HEK293 (cell line): Measurements from ENCODE around the gene ANKRD35.

ENCODE experiments used
- CTCF ChIA-PET: fragments of 350-600 bp; formaldehyde crosslinking; extraction: SDS; loops from one replicate; lab custom pipeline; 2021; ENCODE audit warnings: antibody characterized with exemption; lab: Yijun Ruan, JAX
- POLR2A ChIA-PET: fragments of 300-600 bp; formaldehyde crosslinking; extraction: SDS; loops from one replicate; lab custom pipeline; 2020; ENCODE audit warnings: antibody characterized with exemption, inconsistent platforms; lab: Yijun Ruan, JAX
- H3K27ac ChIP-seq: fragments of 200-500 bp; sonication (Bioruptor generic); 2 replicates; pipeline ENCODE4 v1.5.1; 2014; ENCODE audit warnings: low read depth, low read length, control low read depth, inconsistent platforms; ENCODE audit errors: extremely low read depth
- H3K36me3 ChIP-seq, 2 experiments: fragments of 200-500 bp in 1 of 2; sonication (Bioruptor generic) in 1 of 2; 1 replicate in 1 of 2; 2 replicates in 1 of 2; pipeline ENCODE4 v1.5.1; 2014 to 2017; ENCODE audit warnings: inconsistent platforms in 2 of 2, low read length in 2 of 2; ENCODE audit not compliant: control insufficient read depth in 2 of 2, insufficient read depth in 1 of 2
- H3K4me1 ChIP-seq: fragments of 200-500 bp; sonication (Bioruptor generic); 2 replicates; pipeline ENCODE4 v1.5.1; 2014; ENCODE audit warnings: mild to moderate bottlenecking, low read length, inconsistent platforms; ENCODE audit not compliant: control insufficient read depth, insufficient read depth
- H3K4me3 ChIP-seq: 2 replicates; pipeline ENCODE4 v1.5.1; 2011; ENCODE audit warnings: low read depth, mild to moderate bottlenecking, control low read depth, low read length, moderate library complexity
- H3K9me3 ChIP-seq: fragments of 200-500 bp; sonication (Bioruptor generic); 2 replicates; pipeline ENCODE4 v1.5.1; 2014; ENCODE audit warnings: low read depth, low read length, inconsistent platforms; ENCODE audit not compliant: control insufficient read depth, insufficient read depth
- CTCF ChIP-seq: fragments of 450-650 bp; formaldehyde crosslinking; IDR thresholded peaks from 2 replicates; pipeline ENCODE4 v1.5.1; 2016; ENCODE audit warnings: missing biosample characterization, missing genetic modification characterization
- GLI4 ChIP-seq: fragments of 450-650 bp; formaldehyde crosslinking; IDR thresholded peaks from 2 replicates; pipeline ENCODE4 v1.5.1; 2016; ENCODE audit warnings: missing biosample characterization, missing genetic modification characterization
- PRDM4 ChIP-seq: fragments of 450-650 bp; formaldehyde crosslinking; IDR thresholded peaks from 2 replicates; pipeline ENCODE4 v1.5.1; 2017; ENCODE audit warnings: missing biosample characterization, missing genetic modification characterization
- ZFP41 ChIP-seq: fragments of 450-650 bp; formaldehyde crosslinking; IDR thresholded peaks from 2 replicates; pipeline ENCODE4 v1.5.1; 2016; ENCODE audit warnings: missing biosample characterization, missing genetic modification characterization, borderline replicate concordance
- ZNF155 ChIP-seq: fragments of 450-650 bp; formaldehyde crosslinking; IDR thresholded peaks from 2 replicates; pipeline ENCODE4 v1.5.1; 2016; ENCODE audit warnings: missing biosample characterization, missing genetic modification characterization
- ZNF280D ChIP-seq: fragments of 450-650 bp; formaldehyde crosslinking; IDR thresholded peaks from 2 replicates; pipeline ENCODE4 v1.5.1; 2016; ENCODE audit warnings: missing biosample characterization, missing genetic modification characterization
- ZNF341 ChIP-seq: fragments of 450-650 bp; formaldehyde crosslinking; IDR thresholded peaks from 2 replicates; pipeline ENCODE4; 2016; ENCODE audit warnings: low read depth, missing biosample characterization, missing genetic modification characterization
- ZNF354C ChIP-seq: fragments of 450-650 bp; formaldehyde crosslinking; IDR thresholded peaks from 2 replicates; pipeline ENCODE4 v1.5.1; 2016; ENCODE audit warnings: missing biosample characterization, missing genetic modification characterization, low read depth, borderline replicate concordance
- ZNF596 ChIP-seq: fragments of 450-650 bp; IDR thresholded peaks from 2 replicates; pipeline ENCODE4 v1.5.0; 2018; ENCODE audit warnings: missing biosample characterization, mild to moderate bottlenecking, missing genetic modification characterization, moderate library complexity
- ZNF600 ChIP-seq: fragments of 450-650 bp; formaldehyde crosslinking; IDR thresholded peaks from 2 replicates; pipeline ENCODE4 v1.5.1; 2016; ENCODE audit warnings: missing biosample characterization, missing genetic modification characterization
- TF ChIP-seq, protein P1 (sequence below): fragments of 450-650 bp; formaldehyde crosslinking; IDR thresholded peaks from 2 replicates; pipeline ENCODE4 v1.5.1; 2016; ENCODE audit warnings: missing biosample characterization, missing genetic modification characterization
- TF ChIP-seq, protein P2 (sequence below): fragments of 450-650 bp; formaldehyde crosslinking; conservative IDR thresholded peaks from 2 replicates; pipeline ENCODE4 v1.5.1; 2016; ENCODE audit warnings: low read depth, missing biosample characterization, missing genetic modification characterization
- TF ChIP-seq, protein P3 (sequence below): fragments of 450-650 bp; formaldehyde crosslinking; IDR thresholded peaks from 2 replicates; pipeline ENCODE4 v1.5.1; 2016; ENCODE audit warnings: missing biosample characterization, missing genetic modification characterization
- TF ChIP-seq, protein P4 (sequence below): fragments of 450-650 bp; formaldehyde crosslinking; IDR thresholded peaks from 2 replicates; pipeline ENCODE4 v1.5.1; 2016; ENCODE audit warnings: missing biosample characterization, missing genetic modification characterization

ANKRD35 gene

GRCh38 chr1:145918992-145919939 lies 33.6 kb upstream of the ANKRD35 start (continued):
- peak; percentile 7; the same call in 1 of the 2 replicates for TF ChIP-seq CTCF (tag by site-specific recombination)
- peak; percentile 88 for TF ChIP-seq ZNF600 (tag by site-specific recombination)

DNA sequence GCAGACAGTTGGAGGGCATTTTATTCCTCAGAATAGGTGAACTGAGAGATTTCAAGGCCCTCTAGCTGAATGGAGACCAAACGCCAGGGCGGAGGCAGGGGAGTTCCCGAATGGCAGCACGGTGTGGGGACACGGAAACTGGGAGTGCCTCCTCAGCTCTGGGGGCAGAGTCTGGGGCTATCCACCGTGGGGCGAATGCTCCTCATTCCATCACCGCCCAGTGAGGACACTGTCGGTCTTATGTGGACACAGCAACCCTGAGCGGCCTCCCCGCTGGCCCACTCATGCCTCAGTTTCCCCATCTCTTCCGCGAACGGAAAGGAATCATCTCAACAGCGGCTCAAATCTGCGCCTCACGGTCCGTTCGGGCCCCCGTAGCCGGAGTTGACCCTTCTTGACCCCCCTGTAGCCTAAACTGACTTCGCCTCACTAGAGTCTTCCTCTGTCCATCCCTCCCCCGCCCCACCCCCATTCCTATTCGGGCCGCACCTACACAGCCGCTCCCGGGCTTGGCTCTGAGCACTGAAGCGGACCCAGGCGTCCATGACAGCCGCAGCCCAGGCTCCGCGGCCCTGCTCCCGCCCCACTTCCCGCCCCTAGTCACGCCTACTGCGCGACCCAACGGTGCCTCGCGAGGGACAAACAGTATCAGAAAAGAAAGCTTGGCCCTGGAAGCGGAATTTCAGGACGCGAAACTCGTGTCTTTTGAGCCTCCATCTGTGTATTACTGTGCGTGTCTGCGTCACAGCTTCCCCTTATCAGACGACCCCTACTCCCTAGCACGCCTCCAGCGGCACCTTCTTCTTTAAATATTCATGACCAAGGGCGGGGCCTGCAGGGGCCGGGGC lies 32.7 kb upstream of the ANKRD35 start, which contains the start of gene PEX11B:
PEX11B (minus strand) TSS at position 574 of the 848 bp plus-strand sequence; CDS start at position 545, 29 bp downstream.
- POLR2A ChIA-PET, result interaction anchor here (0.5 to 1.8 kb wide), 5 partner anchors 9 to 61 kb away, joined by 3 to 15 read pairs (median 4); partner anchors contain the start of genes LIX1L and RBM8A
- H3K27ac ChIP-seq, result peak within 1 kb of the TSS; percentile 28; the same call in 1 of the 2 replicates
- CTCF ChIA-PET, result interaction anchor here (1.0 to 1.4 kb wide), 4 partner anchors 9 to 94 kb away, joined by 3 to 6 read pairs (median 4); partner anchors contain the start of gene ITGA10
- TF ChIP-seq, protein P1, sequence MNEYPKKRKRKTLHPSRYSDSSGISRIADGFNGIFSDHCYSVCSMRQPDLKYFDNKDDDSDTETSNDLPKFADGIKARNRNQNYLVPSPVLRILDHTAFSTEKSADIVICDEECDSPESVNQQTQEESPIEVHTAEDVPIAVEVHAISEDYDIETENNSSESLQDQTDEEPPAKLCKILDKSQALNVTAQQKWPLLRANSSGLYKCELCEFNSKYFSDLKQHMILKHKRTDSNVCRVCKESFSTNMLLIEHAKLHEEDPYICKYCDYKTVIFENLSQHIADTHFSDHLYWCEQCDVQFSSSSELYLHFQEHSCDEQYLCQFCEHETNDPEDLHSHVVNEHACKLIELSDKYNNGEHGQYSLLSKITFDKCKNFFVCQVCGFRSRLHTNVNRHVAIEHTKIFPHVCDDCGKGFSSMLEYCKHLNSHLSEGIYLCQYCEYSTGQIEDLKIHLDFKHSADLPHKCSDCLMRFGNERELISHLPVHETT, result 0 out of 2 replicates have a peak, but pooled peaks have one; percentile 65
- TF ChIP-seq GLI4 (tag by site-specific recombination) (0 out of 2 replicates have a peak, but pooled peaks have one; percentile 31), ZNF155 (tag by site-specific recombination) (no peak), ZFP41 (tag by site-specific recombination) (no peak), PRDM4 (0 out of 2 replicates have a peak, but pooled peaks have one; percentile 36), ZNF354C (tag by site-specific recombination) (no peak), ZNF596 (no peak), ZNF280D (tag by site-specific recombination) (no peak), ZNF600 (tag by site-specific recombination) (no peak), ZNF341 (no peak)
- TF ChIP-seq, protein P2, sequence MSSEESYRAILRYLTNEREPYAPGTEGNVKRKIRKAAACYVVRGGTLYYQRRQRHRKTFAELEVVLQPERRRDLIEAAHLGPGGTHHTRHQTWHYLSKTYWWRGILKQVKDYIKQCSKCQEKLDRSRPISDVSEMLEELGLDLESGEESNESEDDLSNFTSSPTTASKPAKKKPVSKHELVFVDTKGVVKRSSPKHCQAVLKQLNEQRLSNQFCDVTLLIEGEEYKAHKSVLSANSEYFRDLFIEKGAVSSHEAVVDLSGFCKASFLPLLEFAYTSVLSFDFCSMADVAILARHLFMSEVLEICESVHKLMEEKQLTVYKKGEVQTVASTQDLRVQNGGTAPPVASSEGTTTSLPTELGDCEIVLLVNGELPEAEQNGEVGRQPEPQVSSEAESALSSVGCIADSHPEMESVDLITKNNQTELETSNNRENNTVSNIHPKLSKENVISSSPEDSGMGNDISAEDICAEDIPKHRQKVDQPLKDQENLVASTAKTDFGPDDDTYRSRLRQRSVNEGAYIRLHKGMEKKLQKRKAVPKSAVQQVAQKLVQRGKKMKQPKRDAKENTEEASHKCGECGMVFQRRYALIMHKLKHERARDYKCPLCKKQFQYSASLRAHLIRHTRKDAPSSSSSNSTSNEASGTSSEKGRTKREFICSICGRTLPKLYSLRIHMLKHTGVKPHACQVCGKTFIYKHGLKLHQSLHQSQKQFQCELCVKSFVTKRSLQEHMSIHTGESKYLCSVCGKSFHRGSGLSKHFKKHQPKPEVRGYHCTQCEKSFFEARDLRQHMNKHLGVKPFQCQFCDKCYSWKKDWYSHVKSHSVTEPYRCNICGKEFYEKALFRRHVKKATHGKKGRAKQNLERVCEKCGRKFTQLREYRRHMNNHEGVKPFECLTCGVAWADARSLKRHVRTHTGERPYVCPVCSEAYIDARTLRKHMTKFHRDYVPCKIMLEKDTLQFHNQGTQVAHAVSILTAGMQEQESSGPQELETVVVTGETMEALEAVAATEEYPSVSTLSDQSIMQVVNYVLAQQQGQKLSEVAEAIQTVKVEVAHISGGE (tag by site-specific recombination), result 0 out of 2 replicates have a peak, but pooled peaks have one; percentile 8
- TF ChIP-seq, protein P3, sequence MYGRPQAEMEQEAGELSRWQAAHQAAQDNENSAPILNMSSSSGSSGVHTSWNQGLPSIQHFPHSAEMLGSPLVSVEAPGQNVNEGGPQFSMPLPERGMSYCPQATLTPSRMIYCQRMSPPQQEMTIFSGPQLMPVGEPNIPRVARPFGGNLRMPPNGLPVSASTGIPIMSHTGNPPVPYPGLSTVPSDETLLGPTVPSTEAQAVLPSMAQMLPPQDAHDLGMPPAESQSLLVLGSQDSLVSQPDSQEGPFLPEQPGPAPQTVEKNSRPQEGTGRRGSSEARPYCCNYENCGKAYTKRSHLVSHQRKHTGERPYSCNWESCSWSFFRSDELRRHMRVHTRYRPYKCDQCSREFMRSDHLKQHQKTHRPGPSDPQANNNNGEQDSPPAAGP, result peak; percentile 50
- TF ChIP-seq, protein P4, sequence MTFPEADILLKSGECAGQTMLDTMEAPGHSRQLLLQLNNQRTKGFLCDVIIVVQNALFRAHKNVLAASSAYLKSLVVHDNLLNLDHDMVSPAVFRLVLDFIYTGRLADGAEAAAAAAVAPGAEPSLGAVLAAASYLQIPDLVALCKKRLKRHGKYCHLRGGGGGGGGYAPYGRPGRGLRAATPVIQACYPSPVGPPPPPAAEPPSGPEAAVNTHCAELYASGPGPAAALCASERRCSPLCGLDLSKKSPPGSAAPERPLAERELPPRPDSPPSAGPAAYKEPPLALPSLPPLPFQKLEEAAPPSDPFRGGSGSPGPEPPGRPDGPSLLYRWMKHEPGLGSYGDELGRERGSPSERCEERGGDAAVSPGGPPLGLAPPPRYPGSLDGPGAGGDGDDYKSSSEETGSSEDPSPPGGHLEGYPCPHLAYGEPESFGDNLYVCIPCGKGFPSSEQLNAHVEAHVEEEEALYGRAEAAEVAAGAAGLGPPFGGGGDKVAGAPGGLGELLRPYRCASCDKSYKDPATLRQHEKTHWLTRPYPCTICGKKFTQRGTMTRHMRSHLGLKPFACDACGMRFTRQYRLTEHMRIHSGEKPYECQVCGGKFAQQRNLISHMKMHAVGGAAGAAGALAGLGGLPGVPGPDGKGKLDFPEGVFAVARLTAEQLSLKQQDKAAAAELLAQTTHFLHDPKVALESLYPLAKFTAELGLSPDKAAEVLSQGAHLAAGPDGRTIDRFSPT (tag by site-specific recombination), result no peak

More for the DNA sequence above, 32.7 kb upstream of the ANKRD35 start, which contains the start of gene PEX11B:
- H3K9me3 ChIP-seq, result no peaks in the 10 kb centered on the region
- peak within 1 kb of the TSS; percentile 76 for H3K4me3 ChIP-seq
- peaks cover 5 to 42% of the 10 kb centered on the region in 2 experiments; a peak in 2 of 3 replicates for H3K36me3 ChIP-seq
- H3K4me1 ChIP-seq, result peaks cover 3% of the 10 kb centered on the region; the same call in 1 of the 2 replicates
